ENCODE data around the gene ISOC2.

- TF ChIP-seq EZH2phosphoT487 (IDR thresholded peaks at IDR 0.05) (no peak), EZH2 (IDR thresholded peaks at IDR 0.05) (no peak)
- TF ChIP-seq, protein P1, sequence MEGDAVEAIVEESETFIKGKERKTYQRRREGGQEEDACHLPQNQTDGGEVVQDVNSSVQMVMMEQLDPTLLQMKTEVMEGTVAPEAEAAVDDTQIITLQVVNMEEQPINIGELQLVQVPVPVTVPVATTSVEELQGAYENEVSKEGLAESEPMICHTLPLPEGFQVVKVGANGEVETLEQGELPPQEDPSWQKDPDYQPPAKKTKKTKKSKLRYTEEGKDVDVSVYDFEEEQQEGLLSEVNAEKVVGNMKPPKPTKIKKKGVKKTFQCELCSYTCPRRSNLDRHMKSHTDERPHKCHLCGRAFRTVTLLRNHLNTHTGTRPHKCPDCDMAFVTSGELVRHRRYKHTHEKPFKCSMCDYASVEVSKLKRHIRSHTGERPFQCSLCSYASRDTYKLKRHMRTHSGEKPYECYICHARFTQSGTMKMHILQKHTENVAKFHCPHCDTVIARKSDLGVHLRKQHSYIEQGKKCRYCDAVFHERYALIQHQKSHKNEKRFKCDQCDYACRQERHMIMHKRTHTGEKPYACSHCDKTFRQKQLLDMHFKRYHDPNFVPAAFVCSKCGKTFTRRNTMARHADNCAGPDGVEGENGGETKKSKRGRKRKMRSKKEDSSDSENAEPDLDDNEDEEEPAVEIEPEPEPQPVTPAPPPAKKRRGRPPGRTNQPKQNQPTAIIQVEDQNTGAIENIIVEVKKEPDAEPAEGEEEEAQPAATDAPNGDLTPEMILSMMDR (IDR thresholded peaks at IDR 0.05) = no peak
Measured at GRCh38 chr19:55406826-55407549, 54.5 kb downstream of the ISOC2 start.
